Nephron (organoid): ENCODE data around the gene MAMSTR.

Experiments
- H3K27ac Mint-ChIP-seq, 3 experiments: 2 replicates each; pipeline ENCODE4 v1.8.0; 2020; ENCODE audit warnings: mixed read lengths in 3 of 3, mild to moderate bottlenecking in 2 of 3, moderate library complexity in 1 of 3
- H3K27me3 Mint-ChIP-seq: 2 replicates; pipeline ENCODE4 v1.8.0; 2021; ENCODE audit warnings: low read depth, mild to moderate bottlenecking, moderate library complexity, mixed read lengths
- H3K36me3 Mint-ChIP-seq: 2 replicates; pipeline ENCODE4 v1.8.0; 2020; ENCODE audit warnings: low read depth, mixed read lengths
- H3K4me1 Mint-ChIP-seq: 2 replicates; pipeline ENCODE4 v1.8.0; 2020; ENCODE audit warnings: mixed read lengths
- H3K4me3 Mint-ChIP-seq, 3 experiments: 2 replicates each; pipeline ENCODE4 v1.8.0; 2020; ENCODE audit warnings: mild to moderate bottlenecking in 3 of 3, mixed read lengths in 3 of 3, moderate library complexity in 2 of 3
- H3K9me3 Mint-ChIP-seq: 2 replicates; pipeline ENCODE4 v1.8.0; 2020; ENCODE audit warnings: mixed read lengths
- CTCF ChIP-seq, 3 experiments: fragments of 200-600 bp; sonication (generic); IDR thresholded peaks; one replicate each; pipeline ENCODE4 v1.5.0; 2021; ENCODE audit warnings: antibody characterized with exemption in 3 of 3; ENCODE audit not compliant: unreplicated experiment in 3 of 3

Gene MAMSTR

GRCh38 chr19:48752496-48753365 is 33.2 kb upstream of the MAMSTR start, which contains the start of gene FUT1:
FUT1 (minus strand) TSS chr19:48752641; CDS start chr19:48751281, 1,360 bp downstream.
- H3K4me3 Mint-ChIP-seq: peak within 1 kb of the TSS; percentile 82 to 89 (median 86)
- no peaks in the 10 kb centered on the region for H3K36me3 Mint-ChIP-seq

GRCh38 chr19:48751845-48752495 is 32.4 kb upstream of the MAMSTR start:
- Mint-ChIP-seq H3K9me3 (no peaks in the 10 kb centered on the region), H3K4me1 (peaks cover 29% of the 10 kb centered on the region), H3K27me3 (peaks cover 40% of the 10 kb centered on the region), H3K36me3 (no peaks in the 10 kb centered on the region), H3K27ac (peak overlapping the region in 1 of 3 experiments; percentile 52), H3K4me3 (peak overlapping the region; percentile 82 to 89 (median 86))
- no peak for TF ChIP-seq CTCF (IDR thresholded peaks at IDR 0.05; ENCODE audit: unreplicated experiment in 3 of 3)

More at GRCh38 chr19:48752496-48753365, 33.2 kb upstream of the MAMSTR start, which contains the start of gene FUT1:
- H3K27me3 Mint-ChIP-seq: peaks cover 40% of the 10 kb centered on the region
- H3K4me1 Mint-ChIP-seq: peaks cover 23% of the 10 kb centered on the region
- peak in 2 of 3 experiments; percentile 24 for TF ChIP-seq CTCF (IDR thresholded peaks at IDR 0.05; ENCODE audit: unreplicated experiment in 3 of 3)
- peak within 1 kb of the TSS; percentile 4 to 55 (median 20) for H3K27ac Mint-ChIP-seq
- no peaks in the 10 kb centered on the region for H3K9me3 Mint-ChIP-seq

- TF ChIP-seq CTCF (IDR thresholded peaks at IDR 0.05; ENCODE audit: unreplicated experiment in 3 of 3): no peak
- Mint-ChIP-seq H3K9me3 (peaks cover under 1% of the 10 kb centered on the region), H3K27me3 (peaks cover 44% of the 10 kb centered on the region), H3K36me3 (peaks cover 4% of the 10 kb centered on the region), H3K27ac (peak overlapping the region in 1 of 3 experiments; percentile 4), H3K4me3 (peak overlapping the region; percentile 51 to 82 (median 78)), H3K4me1 (peaks cover 29% of the 10 kb centered on the region)
Measured at GRCh38 chr19:48750771-48751504, 31.4 kb upstream of the MAMSTR start.

GRCh38 chr19:48750351-48750750 is 30.8 kb upstream of the MAMSTR start:
- peaks cover 4% of the 10 kb centered on the region for H3K36me3 Mint-ChIP-seq
- peaks cover 29% of the 10 kb centered on the region for H3K4me1 Mint-ChIP-seq
- peak overlapping the region in 1 of 3 experiments; percentile 82 for H3K4me3 Mint-ChIP-seq
- peaks cover 44% of the 10 kb centered on the region for H3K27me3 Mint-ChIP-seq
- H3K9me3 Mint-ChIP-seq: peaks cover 2% of the 10 kb centered on the region
- no peak for TF ChIP-seq CTCF (IDR thresholded peaks at IDR 0.05; ENCODE audit: unreplicated experiment in 3 of 3)
- H3K27ac Mint-ChIP-seq: no peak overlapping the region

- Mint-ChIP-seq H3K4me1 (peaks cover 29% of the 10 kb centered on the region), H3K9me3 (peaks cover 2% of the 10 kb centered on the region), H3K27me3 (peaks cover 43% of the 10 kb centered on the region), H3K36me3 (peaks cover 4% of the 10 kb centered on the region), H3K4me3 (no peak overlapping the region), H3K27ac (no peak overlapping the region)
- no peak for TF ChIP-seq CTCF (IDR thresholded peaks at IDR 0.05; ENCODE audit: unreplicated experiment in 3 of 3)
Measured at GRCh38 chr19:48749571-48750198, 30.2 kb upstream of the MAMSTR start.
